Measurements from ENCODE around the gene NFIB.
A peak's percentile ranks its signal among the peaks of the same experiment; 100 is the strongest.

The NFIB gene

DNA sequence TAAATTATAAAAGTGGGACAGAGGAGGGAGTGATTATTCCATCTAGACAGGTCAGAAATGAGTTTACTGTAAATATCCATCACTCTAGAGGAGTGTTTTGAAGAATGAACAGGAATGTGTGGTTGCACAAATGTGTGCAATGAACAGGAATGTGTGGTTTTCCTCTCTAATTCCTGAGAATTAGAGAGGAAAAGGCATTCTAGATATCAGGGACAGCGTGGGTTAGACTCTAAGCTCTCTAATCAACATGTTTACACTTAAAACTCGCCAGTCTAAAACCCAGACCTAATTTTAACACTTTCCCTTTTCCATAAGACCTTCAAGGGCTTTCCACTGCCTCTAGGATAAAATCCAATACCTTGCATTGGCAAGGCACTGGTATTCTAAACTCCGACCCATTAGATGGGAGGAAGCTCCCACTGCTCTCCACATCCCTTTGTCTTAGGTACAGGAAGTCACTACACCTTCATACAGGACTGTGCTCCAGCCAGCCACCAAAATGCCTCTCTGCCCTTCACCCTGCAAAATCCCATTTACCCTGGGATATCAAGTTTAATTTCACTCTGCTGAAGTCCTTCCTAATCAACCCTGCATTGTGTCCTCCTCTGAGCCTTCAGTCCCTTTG is 67.9 kb downstream of the NFIB start:
- no peak for DNase-seq (ENCODE audit: low spot score)

- no peak for DNase-seq (ENCODE audit: low spot score)
Measured at GRCh38 chr9:14243514-14244042, 70.4 kb downstream of the NFIB start.

GRCh38 chr9:14242150-14242805 is 71.7 kb downstream of the NFIB start:
- DNase-seq (ENCODE audit: low spot score), result no peak

- DNase-seq (ENCODE audit: low spot score), result no peak
Measured at GRCh38 chr9:14240537-14240936, 73.4 kb downstream of the NFIB start.

DNA sequence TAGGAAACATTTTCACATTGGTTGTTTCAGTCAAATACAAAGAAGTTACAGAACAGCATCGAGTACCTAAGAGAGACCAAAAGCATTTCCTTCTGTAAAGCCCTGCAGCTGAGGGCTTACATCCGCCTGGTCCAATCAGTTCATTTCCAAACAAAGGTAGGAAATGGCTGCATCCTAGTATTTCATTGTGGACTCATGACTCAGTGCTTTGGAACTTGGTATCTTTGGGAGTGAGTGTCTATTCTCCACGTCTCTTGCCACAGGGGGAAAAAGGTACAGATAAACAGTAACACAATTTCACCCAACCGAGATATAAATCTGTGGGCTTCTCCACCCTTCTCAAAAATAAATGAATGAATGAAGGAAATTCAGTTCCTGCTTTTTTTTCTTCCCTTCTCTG is 75.4 kb downstream of the NFIB start:
- DNase-seq (ENCODE audit: low spot score), result peak; percentile 52

DNA sequence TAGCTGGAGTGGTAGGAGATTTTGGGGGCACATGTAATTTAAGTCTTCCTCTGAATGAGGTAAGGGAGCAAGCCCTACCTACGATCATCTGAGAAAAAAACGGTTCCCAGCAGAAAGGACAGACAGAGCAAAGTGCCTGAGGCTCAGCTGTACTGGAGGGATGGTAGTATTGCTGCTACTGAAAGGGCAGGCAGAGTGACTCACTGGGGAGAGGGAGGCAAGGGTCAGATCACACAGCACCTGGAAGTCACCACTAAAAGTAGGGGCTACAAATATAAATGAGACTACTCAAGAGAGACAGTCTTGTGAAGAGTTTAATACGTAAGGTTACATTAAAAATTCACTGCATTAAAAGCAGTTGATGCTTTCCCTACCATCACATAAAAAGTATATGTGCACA is 75.9 kb downstream of the NFIB start:
- peak; percentile 19 for DNase-seq (ENCODE audit: low spot score)

- no peak for DNase-seq (ENCODE audit: low spot score)
Measured at GRCh38 chr9:14236591-14236990, 77.3 kb downstream of the NFIB start.

- no peak for DNase-seq (ENCODE audit: low spot score)
Measured at GRCh38 chr9:14232111-14232510, 81.8 kb downstream of the NFIB start.

- DNase-seq (ENCODE audit: low spot score), result no peak
Measured at GRCh38 chr9:14231196-14231990, 82.5 kb downstream of the NFIB start.

DNA sequence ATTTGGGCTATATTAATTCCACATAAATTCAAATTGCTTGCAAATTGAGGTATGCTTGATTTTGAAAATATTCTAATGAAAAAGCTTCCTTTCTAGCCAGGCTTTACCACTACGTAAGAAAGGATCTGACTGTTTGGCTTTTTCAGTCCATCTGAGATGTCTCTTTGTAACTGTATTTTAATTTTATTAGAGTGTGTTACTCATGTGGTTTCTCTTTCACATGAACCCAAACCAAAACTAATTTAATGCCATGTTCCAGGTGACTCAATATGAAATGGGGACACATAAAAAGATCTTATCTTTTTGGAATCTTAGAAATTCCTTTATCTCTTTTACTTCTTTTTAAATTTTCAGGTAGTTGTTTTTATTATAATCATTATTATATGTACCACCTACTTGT is 85.3 kb downstream of the NFIB start:
- DNase-seq (ENCODE audit: low spot score), result no peak

DNA sequence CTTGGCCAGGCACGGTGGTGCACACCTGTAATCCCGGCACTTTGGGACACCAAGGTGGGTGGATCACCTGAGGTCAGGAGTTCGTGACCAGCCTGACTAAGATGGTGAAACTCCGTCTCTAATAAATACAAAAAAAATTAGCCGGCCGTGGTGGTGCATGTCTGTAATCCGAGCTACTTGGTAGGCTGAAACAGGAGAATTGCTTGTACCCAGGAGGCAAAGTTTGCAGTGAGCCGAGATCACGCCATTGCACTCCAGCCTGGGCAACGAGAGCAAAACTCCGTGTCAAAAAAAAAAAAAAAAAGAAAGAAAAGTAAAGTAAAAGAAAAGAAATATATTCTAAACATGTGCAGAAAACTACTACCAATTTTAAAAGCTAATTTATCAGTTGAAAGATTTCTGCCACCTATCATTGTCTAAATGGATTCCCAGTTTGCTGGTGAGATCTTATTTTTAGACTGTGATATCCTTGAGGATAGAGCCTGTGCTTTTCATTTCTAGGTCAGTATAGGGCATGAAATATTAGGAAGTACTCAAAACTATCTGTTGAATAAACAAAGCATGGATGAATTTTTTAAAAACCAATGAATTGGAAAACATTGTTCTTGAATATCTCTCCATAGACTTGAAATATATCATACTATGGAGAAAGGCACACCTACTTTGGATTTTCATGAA is 86.9 kb downstream of the NFIB start:
- DNase-seq (ENCODE audit: low spot score), result no peak

- DNase-seq (ENCODE audit: low spot score), result no peak
Measured at GRCh38 chr9:14223081-14223480, 90.9 kb downstream of the NFIB start.

DNA sequence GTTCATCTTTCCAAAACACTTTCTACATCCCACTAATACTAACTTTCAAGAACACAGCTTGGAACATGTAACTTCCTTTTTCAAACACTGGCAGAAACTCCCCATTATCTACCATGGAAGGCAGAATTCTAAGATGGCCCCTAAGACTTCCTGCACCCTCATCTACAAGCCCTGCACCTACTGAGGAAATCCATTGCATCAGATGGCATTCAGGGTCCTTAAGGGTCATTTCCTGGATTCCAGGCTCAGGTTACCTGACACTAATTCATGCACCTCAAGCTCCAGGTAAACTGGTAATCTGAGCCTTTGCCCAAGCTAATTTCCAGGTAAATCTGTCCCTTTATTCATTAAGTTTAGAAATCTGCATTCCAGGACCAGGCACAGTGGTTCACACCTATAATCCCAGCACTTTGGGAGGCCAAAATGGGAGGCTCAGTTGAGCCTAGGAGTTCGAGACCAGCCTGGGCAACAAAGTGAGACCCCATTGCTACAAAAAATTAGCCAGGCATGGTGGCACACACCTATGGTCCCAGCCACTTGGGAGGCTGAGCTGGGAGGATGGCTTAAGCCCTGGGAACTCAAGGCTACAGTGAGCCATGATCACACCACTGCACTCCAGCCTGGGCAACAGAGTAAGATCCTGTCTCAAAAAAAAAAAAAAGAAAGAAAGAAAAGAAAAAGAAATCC is 91.6 kb downstream of the NFIB start:
- no peak for DNase-seq (ENCODE audit: low spot score)

DNA sequence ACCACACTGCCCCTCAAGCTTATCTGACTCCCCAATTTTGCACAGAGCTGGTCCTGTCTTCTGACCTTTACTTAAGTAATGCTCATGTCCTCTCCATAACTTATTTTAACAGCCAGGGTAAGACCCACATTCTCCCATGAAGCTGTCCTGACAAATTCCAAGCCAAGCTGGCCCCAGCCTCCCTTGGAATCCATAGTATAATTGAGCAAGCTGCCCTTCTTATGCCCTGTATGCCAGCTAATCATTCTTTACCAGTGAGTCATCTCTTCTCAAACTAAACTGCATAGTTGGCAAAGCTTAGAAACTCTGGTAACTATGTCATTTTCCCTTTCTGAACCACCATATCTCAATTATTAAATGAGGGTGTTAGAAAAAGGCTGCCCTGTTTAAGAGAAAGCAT is 92.4 kb downstream of the NFIB start:
- peak; percentile 58 for DNase-seq (ENCODE audit: low spot score)

GRCh38 chr9:14221119-14221518 is 92.8 kb downstream of the NFIB start:
- DNase-seq (ENCODE audit: low spot score), result no peak

DNA sequence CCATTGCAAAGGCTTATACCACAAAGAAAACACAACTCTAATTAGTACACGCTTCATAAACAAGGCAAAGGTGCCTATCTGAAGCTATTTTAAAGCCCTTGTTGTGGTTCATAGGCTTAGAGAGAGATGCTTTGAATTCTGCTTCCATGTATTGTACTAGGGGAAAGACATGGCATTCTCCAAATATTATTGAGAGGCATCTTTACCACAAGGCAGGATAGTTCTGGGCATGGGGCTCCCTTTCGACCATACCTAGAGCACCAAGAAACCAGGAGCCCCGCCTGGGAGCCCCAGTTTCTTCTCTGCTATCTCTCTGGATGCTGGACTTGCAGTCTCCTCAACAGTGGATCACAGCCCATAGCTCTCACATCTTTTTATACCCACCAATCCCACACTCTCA is 93.7 kb downstream of the NFIB start:
- peak; percentile 22 for DNase-seq (ENCODE audit: low spot score)

DNA sequence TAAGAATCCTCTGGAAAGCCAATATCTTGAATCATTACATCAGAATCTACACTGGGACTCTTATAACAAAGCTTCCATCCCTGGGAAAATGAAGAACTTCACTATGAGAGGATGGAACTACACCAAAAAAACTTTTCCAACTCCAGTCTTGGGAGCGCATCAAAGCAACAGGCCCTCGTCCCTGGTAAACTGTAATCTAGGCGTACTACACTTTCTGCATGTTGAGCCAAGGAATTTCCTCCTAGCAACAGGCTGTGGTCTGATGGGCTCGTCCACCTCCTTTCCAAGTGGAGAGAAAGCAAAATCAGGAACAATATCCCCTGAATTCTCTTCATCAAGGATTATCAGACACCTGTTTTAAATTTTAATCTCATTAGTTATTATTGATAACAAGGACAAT is 94.1 kb downstream of the NFIB start:
- no peak for DNase-seq (ENCODE audit: low spot score)

DNA sequence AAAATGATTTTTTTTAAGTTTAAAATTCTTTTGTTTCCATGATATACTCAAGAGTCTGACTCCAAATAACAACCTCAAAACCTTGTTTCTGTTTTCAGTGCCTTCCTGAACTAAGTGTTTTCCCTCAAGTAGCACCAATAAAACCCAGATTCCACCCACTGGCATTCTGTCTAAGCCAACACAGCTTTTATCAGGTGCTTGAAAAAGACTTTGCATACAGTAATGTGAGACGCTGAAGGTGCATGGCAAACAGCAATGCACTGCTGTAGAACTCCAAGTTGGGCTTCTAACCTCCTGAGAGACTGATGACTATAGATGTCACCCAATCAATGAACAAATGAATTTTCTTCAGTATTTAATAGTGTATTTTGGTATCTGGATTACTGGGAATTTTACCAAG is 95.7 kb downstream of the NFIB start:
- no peak for DNase-seq (ENCODE audit: low spot score)

DNA sequence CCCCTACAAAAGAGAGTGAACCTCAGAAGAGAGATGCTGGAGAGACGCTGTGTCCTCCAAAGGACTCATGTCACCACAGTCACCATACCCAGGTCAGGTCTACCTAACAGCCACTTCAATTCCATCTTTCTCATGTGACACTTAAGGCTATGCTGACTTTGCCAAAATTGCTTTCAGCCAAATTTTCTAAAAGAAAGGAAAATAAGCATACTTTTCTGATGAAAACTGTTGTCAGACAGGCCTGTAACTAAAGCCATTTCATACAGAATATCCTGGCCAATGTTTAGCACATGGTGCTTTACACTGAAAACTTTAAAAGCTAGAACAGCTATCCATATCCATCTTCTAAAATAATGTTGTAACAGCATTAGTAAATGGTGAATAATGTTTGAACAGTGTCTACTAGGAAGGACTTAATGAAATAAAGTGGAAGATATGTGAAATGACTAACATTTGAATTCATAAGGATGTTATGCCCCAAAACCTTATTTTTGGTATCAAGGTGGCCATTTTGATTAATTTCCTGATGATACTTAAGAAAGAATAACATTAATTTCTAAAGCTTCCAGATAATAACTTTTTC is 97.2 kb downstream of the NFIB start:
- no peak for DNase-seq (ENCODE audit: low spot score)

- no peak for DNase-seq (ENCODE audit: low spot score)
Measured at GRCh38 chr9:14215614-14216013, 98.3 kb downstream of the NFIB start.

DNA sequence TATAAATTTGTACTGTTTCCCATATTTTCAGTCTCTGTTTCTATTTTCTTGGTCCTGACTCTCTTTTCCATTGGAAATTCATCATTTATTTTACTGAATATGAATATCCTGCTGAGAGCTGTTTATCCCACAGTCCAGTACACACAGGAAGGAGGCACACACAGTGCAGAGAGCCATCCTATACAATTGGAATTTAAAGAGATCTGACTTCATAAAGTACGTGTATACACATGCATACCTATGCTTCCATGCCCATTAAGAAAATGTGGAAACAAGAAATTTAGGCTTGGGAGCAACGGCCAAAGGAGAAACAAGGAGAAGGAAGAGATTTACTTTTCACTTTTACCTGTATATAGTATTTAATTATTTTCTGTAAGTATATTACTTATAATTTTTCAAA is 99.2 kb downstream of the NFIB start:
- DNase-seq (ENCODE audit: low spot score), result no peak

All from SW480 (cell line).